GM18909 (cell line): ENCODE data around the gene OR4P4.

ENCODE experiments used
- ATAC-seq: cut with Tn5 transposase; IDR thresholded peaks from one replicate; pipeline ENCODE4 v1.9.1; 2021; ENCODE audit warnings: mild to moderate bottlenecking; ENCODE audit not compliant: unreplicated experiment, poor library complexity

The OR4P4 gene

GRCh38 chr11:55634813-55635212, at the start of gene OR4P4:
OR4P4 (plus strand) TSS chr11:55635113.
- no peak for ATAC-seq

- no peak for ATAC-seq
These were observed 27.4 kb upstream of the OR4P4 start, which contains the start of gene OR4C11 for GRCh38 chr11:55607545-55607944. OR4C11 (minus strand) TSS chr11:55607645; CDS start chr11:55604373, 3,272 bp downstream.

DNA sequence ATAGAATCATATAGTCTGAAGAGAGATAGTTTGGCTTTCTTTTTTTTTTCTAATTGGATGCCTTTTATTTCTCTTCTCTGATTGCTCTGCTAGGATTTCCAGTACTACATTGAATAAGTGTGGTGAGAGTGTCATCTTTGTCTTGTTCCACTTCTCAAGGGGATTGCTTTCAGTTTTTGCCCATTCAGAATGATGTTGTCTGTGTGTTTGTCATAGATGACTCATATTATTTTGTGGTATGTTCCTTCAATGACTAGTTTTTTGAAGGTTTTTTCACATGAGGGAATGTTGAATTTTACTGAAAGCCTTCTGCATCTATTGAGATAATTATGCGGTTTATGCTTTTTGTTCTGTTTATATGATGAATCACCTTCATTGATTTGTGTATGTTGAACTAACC, 10.4 kb upstream of the OR4P4 start:
- no peak for ATAC-seq

DNA sequence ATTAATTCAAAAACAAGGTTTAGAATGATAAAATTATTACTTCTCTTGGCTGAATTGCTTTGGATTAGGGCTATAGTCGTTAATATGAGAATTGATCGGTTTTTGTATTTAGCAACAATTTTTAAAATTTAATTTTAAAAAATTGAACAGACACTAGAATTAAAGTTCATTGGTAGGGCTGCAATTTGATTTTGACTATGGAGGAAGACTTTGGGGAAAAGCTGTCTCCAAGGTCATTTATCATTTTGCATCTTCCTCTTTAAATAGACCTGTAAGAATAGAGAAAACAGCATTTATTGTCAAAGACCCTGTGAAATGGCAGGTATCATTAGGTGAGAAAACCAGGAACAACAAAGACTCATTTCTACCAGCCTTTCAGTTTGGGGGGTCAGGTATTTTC, 13.1 kb downstream of the OR4P4 start, which contains the start of gene OR4S2:
TSS of gene OR4S2 (plus strand) at position 301 of the 400 bp plus-strand sequence. CDS start 2,577 bp downstream, outside the sequence.
- no peak for ATAC-seq

DNA sequence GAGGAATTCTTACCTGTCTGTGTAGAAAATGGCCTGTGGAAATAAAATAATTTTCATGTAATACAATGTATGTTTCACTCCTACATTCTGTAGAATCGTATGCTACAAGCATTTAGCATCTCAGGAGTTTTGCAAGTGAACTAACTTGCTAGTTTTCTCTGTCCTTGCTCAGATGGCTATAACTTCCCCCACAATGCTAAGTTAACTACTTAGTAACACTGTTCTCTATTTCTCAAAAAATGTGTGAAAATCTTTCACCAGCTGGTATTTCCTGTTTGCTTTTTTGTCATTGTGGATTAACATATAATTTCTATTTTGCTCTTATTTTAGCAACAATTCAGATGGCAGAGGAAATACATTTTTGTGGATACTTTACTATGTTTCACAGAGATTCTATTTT, 17.6 kb downstream of the OR4P4 start:
- no peak for ATAC-seq

DNA sequence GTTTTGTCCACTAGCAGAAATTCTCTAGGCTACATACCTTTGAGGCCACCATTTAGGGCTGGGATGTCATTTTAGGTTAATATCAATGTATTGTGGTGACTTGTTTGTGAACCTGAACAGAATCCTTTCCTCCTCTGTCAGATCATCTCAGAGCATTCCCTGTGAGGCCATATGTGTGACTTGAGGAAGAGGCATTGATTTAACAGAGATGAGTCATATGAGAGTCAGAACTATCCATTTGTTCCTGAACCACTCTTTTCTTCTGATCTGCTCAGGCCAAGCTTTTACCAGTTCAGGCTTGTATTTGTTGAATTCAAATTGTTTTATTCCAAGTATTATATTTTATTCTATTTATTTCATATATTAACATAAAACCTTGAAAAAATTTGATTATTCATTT, 20.2 kb downstream of the OR4P4 start:
- no peak for ATAC-seq

GRCh38 chr11:55658031-55658573, 23.2 kb downstream of the OR4P4 start:
- peak; percentile 96 for ATAC-seq

- peak; percentile 40 for ATAC-seq
These were observed 23.7 kb downstream of the OR4P4 start for GRCh38 chr11:55658608-55659007.

GRCh38 chr11:55661901-55662300, 27.0 kb downstream of the OR4P4 start, which contains the start of gene OR4C6:
OR4C6 (plus strand) TSS chr11:55662201; CDS start chr11:55665167, 2,966 bp downstream.
- no peak for ATAC-seq

DNA sequence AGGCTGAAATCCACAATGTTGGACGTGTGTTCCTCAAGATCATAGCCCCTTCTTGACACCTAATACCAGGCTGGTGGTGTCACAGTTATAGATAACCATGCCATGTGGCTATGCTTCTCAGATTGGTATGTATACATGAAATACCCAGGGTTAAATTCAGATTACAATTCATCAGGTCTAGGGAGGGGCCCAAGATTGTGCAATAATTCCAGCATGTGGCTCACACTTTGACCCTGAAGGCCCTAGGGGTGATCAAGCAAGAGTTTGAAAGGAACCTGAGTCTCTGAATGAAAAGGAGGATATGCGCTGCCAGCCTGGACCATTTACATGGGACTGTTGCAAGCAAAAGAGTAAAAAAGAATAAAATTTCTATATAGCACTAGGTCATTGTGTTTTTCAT, 34.5 kb downstream of the OR4P4 start:
- ATAC-seq: no peak

DNA sequence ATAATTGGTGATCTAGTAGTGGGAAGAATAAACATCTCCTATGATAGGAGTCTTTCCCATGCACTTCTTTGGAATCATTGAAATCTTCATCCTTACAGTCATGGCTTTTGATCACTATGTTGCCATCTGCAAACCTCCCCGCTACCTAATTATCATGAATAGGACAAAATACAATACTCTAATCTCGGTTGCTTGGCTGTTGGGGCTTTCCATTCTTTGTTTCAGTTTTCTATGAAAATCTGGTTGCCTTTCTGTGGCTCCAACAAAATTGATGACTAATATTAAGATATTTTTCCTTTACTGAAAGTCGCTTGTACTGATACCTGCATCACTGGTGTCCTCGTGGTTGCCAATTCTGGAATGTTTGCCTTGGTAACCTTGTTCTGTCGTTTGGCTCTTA, 38.9 kb downstream of the OR4P4 start:
- no peak for ATAC-seq
